GM19193 (cell line): Measurements from ENCODE around the gene SHANK3.

ENCODE experiments used
- POLR2A ChIP-seq: IDR thresholded peaks from 4 replicates; pipeline ENCODE4 v1.6.1; 2011; ENCODE audit not compliant: insufficient read depth, insufficient read length; ENCODE audit errors: extremely low read depth

SHANK3 gene

DNA sequence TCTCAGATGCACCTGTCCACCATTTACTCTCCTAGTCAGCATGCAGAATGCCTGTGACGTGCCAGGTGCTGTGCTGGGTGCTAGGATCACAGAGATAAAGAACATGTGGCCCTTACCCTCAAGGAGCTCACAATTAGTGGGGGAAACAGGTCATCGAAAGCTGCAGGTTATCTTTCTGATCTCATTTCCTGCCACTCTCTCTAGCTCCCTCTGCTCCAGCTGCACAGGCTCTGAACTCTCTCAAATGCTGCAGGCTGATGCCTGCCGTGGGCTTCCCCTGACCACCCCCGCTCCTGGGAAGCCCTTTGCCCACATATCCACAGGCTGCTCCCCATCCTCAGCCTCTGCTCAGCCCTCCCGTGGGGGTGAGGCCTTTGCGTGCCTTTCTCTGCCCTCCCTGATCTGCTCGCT lies 29.6 kb downstream of the SHANK3 start:
- TF ChIP-seq POLR2A, result no peak

GRCh38 chr22:50702821-50703725 lies 30.4 kb downstream of the SHANK3 start:
- no peak for TF ChIP-seq POLR2A

- TF ChIP-seq POLR2A, result no peak
Observed at GRCh38 chr22:50703726-50704509, 31.3 kb downstream of the SHANK3 start.

DNA sequence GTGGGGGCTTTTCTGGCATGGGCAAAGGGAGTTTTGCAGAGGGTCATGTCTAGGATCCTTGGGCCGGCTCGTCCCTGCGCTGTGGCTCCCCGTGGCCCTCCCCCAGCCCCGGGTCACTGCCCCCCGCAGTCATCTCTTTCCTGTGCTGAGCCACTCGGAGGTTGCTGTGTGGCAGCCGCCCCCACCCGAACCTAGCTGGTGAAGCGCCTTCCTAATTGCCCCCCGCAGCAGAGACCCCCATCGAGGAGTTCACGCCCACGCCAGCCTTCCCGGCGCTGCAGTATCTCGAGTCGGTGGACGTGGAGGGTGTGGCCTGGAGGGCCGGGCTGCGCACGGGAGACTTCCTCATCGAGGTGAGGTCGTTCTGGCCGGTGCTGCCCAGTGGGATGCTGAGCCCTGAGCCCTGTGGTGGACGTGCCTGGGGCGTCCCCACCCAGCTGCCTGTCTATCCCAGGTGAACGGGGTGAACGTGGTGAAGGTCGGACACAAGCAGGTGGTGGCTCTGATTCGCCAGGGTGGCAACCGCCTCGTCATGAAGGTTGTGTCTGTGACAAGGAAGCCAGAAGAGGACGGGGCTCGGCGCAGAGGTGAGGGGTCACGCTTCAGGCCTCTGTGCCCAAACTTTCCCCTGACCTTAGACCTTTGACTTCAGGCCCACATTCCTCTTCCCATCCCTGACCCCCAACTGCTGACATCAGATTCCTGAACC lies 32.0 kb downstream of the SHANK3 start:
- no peak for TF ChIP-seq POLR2A

DNA sequence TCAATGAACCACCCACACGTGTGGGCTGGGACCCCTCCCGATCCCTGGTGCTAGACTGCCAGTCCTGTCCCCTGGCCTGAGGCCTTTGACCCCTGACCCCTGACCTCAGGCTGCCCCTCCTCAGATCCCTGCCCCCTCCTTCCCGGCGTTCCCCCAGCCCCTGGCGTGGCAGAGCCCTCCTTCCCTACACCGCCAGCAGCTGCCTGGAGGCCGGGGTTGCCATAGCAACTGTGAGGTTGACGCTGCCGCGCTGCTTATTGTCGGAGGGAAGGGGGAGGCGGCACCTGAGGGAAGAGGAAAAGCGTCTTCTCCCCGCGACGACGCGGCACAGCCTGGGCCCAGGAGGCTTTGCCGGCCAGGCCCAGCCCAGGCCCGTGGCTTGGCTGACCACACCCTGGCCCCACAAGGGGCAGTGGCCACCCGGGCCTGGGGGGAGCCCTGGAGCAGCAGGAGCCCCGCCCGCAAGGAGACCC lies 32.6 kb downstream of the SHANK3 start:
- no peak for TF ChIP-seq POLR2A

DNA sequence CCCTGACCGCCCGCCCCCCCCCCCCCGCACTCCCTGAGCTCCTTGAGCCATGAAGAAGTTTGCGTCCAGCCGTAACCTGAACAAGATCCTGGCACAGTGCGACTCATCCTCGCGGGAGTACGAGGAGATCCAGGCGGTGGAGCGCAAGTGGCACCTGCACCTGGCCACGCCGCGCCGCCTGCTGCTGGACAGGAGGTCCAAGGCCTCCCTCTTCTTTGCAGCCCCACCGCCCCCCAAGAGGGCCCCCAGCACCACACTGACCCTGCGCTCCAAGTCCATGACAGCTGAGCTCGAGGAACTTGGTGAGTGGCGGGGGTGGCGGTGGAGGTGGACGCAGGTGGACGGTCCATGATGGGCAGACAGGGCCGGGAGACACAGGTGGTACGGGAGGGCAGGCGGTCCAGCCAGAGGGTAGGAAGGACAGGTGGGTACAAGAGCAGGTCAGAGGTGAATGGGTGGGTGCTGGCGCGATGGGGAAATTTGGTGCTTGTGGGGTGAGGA lies 33.3 kb downstream of the SHANK3 start:
- no peak for TF ChIP-seq POLR2A

DNA sequence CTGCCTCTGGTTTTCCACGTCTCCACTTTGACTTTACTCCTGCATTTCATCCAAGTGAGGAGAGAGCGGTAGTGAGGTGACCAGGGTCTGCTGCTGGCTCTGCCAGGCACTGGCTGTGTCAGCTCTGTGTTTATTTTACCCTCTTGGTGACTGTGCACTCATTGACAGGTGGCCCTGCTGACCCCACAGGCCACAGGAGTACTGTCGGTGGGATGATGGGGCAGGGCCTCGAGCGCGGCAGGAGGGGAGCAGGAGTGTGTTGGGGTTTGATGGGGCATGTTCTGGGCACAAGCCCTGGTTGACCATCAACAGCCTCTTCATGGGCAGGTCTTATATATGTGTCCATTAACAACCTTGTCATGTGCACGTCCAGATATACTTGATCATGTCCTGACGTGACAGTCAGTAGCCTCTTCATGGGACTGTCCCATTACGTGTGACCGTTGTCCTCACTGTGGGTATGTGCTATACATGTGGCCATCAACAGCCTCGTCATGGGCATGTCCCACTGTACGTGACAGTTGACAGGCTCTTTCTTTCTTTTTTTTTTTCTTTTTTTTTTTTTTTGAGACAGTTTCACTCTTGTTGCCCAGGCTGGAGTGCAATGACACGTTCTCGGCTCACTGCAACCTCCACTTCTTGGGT lies 34.0 kb downstream of the SHANK3 start:
- no peak for TF ChIP-seq POLR2A

DNA sequence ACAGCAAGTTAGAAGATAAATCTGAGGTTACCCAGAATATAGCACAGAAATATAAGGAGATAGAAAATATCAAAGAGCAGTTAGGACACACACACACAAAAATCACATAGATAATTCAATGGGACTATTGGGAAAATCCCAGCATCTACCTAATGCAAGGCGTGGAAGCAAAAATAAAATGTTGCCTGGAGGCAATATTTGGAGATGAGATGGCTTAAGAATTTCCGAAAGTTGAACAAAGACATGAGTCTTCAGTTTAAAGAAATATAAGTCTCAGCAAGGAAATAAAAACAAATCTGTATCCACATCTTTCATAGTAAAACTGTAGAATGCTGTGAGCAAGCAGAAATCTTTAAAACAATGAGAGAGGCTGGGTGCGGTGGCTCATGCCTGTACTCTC lies 35.9 kb downstream of the SHANK3 start:
- TF ChIP-seq POLR2A, result no peak

DNA sequence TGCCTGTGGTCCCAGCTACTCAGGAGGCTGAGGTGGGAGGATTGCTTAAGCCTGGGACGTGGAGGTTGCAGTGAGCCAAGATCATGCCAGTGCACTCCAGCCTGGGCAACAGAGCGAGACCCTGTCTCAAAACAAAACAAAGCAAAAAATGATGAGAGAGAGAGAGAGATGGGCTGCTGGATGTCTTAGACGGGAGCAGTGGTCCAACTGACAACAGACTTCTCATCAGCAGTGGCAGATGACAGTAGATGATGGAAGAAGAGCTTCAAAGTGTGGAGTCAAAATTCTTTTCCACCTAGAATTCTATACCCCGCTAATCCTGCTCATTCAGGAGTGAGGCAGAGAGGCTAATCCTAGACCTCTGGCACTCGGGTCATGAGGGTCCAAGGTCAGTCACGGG lies 36.4 kb downstream of the SHANK3 start:
- no peak for TF ChIP-seq POLR2A

DNA sequence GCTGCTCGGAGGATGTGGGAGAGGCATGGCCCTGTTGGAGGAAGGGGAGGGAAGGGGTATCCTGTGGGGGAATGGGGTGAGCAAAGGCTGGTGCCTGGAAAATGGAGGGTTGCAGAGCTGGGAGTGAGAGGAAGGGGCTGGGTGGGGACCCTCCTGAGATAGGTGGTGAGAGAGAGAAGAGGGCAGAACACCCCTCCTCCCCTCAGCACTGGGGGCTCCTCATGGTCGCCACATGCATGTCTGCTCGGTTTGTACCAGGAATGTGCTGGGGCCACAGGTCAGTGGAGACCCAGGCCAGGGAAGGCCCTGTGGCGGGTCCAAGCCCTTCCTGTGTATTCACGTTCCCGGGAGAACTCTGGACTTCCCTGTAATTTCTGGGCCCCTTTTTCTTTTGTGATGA lies 37.6 kb downstream of the SHANK3 start:
- TF ChIP-seq POLR2A, result no peak

- TF ChIP-seq POLR2A, result no peak
Observed at GRCh38 chr22:50710886-50711285, 38.3 kb downstream of the SHANK3 start.

- TF ChIP-seq POLR2A, result no peak
Observed at GRCh38 chr22:50711446-50712340, 39.1 kb downstream of the SHANK3 start.

DNA sequence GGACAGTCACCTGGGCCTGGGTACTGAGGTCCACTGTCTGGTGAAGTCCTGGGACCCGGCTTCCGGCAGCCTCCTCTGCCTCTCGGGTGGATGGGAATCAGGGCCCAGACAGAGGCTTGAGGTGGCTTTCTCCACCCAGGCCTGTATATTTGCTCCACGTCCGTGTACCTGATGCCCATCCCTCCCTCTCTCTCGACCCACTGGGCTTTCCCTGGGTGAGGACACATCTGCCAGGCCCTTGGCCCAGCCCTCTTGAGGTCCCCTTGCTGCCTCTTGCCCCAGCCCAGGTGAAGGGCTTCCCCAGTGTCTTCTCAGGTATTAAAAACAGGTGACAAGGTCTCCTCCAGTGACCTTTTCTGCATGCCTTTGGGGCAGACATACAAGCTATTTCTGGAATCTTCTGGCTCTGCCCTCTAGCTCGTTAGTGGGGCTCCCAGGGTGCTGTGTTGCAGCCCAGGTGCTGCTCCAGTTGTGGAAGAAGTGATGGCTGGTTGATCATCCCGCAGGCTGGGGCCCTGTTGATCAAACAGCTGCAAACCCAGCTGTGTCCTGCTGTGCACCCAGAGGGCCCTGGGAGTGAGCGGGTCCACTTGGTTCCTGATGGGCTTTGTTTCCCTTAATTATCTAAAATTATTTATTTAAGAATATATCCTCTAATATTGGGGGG lies 39.9 kb downstream of the SHANK3 start:
- TF ChIP-seq POLR2A, result no peak
